Spleen (tissue), 7 donors: ENCODE results near the gene KIF16B.
"Not testable (repeated sequence)": the region's sequence is repeated elsewhere in the genome, so short reads cannot be mapped to it uniquely, and the experiment has no call there.

Experiments
- POLR2A ChIP-seq, 3 donors: fragments of 450-650 bp; IDR thresholded peaks; one replicate each; pipeline ENCODE4 v1.5.1; 2017; ENCODE audit warnings: antibody characterized with exemption in 3 of 3, mild to moderate bottlenecking in 1 of 3
- POLR2AphosphoS5 ChIP-seq, 3 donors: sonication (generic); formaldehyde crosslinking; IDR thresholded peaks; one replicate each; pipeline ENCODE4 v1.5.1; 2017; ENCODE audit warnings: antibody characterized with exemption in 3 of 3
- TF ChIP-seq, protein P1 (sequence below), 11 experiments: fragments of 200-600 bp in 7 of 11; fragments of 450-650 bp in 4 of 11; sonication (generic) in 4 of 11; IDR thresholded peaks in 8 of 11; conservative IDR thresholded peaks in 3 of 11; 1 replicate in 7 of 11; 2 replicates in 4 of 11; pipeline versions ENCODE4 v1.4.0 to v1.8.0; 2016 to 2021; ENCODE audit warnings: antibody characterized with exemption in 11 of 11, inconsistent platforms in 4 of 11, mild to moderate bottlenecking in 1 of 11
- donor health status: DM: no; HTN: no; CAD: no; lungs with moderate emphysema.
- donor health status: DM: no; HTN: no; CAD: no.
- donor health status: DM: no; HTN: no; CAD: no.

DNA sequence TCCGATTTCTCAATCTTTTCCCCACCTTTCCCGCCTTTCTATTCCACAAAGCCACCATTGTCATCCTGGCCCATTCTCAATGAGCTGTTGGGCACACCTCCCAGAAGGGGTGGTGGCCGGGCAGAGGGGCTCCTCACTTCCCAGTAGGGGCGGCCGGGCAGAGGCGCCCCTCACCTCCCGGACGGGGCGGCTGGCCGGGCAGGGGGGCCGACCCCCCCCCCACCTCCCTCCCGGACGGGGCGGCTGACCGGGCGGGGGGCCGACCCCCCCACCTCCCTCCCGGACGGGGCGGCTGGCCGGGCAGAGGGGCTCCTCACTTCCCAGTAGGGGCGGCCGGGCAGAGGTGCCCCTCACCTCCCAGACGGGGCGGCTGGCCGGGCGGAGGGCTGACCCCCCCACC, 346.3 kb downstream of the KIF16B start:
- TF ChIP-seq, protein P1, sequence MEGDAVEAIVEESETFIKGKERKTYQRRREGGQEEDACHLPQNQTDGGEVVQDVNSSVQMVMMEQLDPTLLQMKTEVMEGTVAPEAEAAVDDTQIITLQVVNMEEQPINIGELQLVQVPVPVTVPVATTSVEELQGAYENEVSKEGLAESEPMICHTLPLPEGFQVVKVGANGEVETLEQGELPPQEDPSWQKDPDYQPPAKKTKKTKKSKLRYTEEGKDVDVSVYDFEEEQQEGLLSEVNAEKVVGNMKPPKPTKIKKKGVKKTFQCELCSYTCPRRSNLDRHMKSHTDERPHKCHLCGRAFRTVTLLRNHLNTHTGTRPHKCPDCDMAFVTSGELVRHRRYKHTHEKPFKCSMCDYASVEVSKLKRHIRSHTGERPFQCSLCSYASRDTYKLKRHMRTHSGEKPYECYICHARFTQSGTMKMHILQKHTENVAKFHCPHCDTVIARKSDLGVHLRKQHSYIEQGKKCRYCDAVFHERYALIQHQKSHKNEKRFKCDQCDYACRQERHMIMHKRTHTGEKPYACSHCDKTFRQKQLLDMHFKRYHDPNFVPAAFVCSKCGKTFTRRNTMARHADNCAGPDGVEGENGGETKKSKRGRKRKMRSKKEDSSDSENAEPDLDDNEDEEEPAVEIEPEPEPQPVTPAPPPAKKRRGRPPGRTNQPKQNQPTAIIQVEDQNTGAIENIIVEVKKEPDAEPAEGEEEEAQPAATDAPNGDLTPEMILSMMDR (IDR thresholded peaks at IDR 0.05 in 8 of 11, conservative IDR thresholded peaks at IDR 0.05 in 3 of 11): not testable (repeated sequence)
- not testable (repeated sequence) for TF ChIP-seq POLR2A, POLR2AphosphoS5 (IDR thresholded peaks at IDR 0.05)
